Neural crest cell (in vitro differentiated cells): ENCODE measurements around the gene EIPR1. TPM values are rescaled to one million over a fixed set of nuclear protein-coding genes. Genes with fewer than 3 reads are reported as not detected.

Experiments used
- DNase-seq: peaks from one replicate; pipeline ENCODE4 v3.0.0; 2021; ENCODE audit warnings: low read depth, mixed read lengths, low spot score
- H3K27ac Mint-ChIP-seq: one replicate; pipeline ENCODE4 v1.8.0; 2021; ENCODE audit warnings: mild to moderate bottlenecking, mixed read lengths; ENCODE audit not compliant: unreplicated experiment
- H3K27me3 Mint-ChIP-seq: 2 replicates; pipeline ENCODE4 v1.8.0; 2021; ENCODE audit warnings: low read depth, mild to moderate bottlenecking, mixed read lengths
- H3K36me3 Mint-ChIP-seq: 2 replicates; pipeline ENCODE4 v1.8.0; 2021; ENCODE audit warnings: low read depth, mild to moderate bottlenecking, mixed read lengths
- H3K4me1 Mint-ChIP-seq: 2 replicates; pipeline ENCODE4 v1.8.0; 2021; ENCODE audit warnings: mixed read lengths
- H3K4me3 Mint-ChIP-seq: one replicate; pipeline ENCODE4 v1.8.0; 2021; ENCODE audit warnings: mild to moderate bottlenecking, mixed read lengths
- H3K9me3 Mint-ChIP-seq: 2 replicates; pipeline ENCODE4 v1.8.0; 2021; ENCODE audit warnings: mixed read lengths
- total RNA-seq: library from RNA; stranded (reverse); gene quantifications from 2 replicates; pipeline ENCODE4 v1.2.1, GENCODE V29; 2021
- TF ChIP-seq, protein P1 (sequence below): fragments of 200-600 bp; sonication (generic); conservative IDR thresholded peaks from 2 replicates; pipeline ENCODE4 v1.5.0; 2021; ENCODE audit warnings: antibody characterized with exemption, mild to moderate bottlenecking

Gene EIPR1
- total RNA-seq, 1 donor from 2014 or later = 33.0 TPM

DNA sequence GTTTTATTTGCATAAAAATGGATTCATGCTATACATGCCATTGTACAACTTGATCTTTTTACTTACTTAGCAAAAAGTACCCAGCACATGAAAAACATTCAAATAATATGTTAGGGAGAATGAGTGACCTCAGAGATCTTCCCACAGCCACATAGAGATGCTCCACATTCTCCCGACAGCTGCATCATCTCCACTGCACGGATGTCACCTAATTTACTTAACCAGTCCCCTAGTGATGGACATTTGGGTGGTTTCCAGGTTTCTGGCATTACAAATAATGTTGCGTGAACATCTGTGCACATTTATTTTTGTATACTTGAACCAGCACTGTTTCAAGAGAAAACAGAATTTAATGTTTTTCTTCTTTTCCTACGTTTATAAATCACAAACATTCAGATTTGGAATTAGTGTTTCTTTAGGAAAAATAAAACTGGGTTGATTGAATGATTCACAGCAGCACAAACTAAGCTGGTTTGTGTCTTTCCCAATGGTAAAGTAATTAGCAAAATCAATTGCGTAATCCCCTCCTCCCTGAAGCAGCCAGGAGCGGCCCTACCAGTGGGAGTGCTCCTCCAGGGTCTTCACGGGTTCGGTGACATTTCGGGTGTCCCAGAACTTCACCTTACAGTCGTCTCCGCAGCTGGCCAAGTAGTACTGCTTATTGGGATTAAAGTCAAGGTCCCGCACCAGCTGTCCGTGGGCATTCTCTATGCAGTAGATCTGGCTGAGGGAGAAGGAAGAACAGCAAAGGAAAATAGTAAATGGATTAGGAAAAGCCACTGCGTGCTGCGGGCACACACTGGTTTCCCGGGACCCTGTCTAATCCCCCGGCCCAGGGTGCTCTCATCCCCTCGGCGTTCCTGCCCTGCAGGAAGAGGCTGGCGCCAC lies 183.9 kb downstream of the EIPR1 start:
- Mint-ChIP-seq H3K36me3 (no peaks in the 10 kb centered on the region), H3K9me3 (no peaks in the 10 kb centered on the region), H3K4me3 (no peak overlapping the region), H3K27ac (no peak overlapping the region), H3K27me3 (no peaks in the 10 kb centered on the region), H3K4me1 (peaks cover 14% of the 10 kb centered on the region)
- no peak for DNase-seq
- TF ChIP-seq, protein P1, sequence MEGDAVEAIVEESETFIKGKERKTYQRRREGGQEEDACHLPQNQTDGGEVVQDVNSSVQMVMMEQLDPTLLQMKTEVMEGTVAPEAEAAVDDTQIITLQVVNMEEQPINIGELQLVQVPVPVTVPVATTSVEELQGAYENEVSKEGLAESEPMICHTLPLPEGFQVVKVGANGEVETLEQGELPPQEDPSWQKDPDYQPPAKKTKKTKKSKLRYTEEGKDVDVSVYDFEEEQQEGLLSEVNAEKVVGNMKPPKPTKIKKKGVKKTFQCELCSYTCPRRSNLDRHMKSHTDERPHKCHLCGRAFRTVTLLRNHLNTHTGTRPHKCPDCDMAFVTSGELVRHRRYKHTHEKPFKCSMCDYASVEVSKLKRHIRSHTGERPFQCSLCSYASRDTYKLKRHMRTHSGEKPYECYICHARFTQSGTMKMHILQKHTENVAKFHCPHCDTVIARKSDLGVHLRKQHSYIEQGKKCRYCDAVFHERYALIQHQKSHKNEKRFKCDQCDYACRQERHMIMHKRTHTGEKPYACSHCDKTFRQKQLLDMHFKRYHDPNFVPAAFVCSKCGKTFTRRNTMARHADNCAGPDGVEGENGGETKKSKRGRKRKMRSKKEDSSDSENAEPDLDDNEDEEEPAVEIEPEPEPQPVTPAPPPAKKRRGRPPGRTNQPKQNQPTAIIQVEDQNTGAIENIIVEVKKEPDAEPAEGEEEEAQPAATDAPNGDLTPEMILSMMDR = no peak

DNA sequence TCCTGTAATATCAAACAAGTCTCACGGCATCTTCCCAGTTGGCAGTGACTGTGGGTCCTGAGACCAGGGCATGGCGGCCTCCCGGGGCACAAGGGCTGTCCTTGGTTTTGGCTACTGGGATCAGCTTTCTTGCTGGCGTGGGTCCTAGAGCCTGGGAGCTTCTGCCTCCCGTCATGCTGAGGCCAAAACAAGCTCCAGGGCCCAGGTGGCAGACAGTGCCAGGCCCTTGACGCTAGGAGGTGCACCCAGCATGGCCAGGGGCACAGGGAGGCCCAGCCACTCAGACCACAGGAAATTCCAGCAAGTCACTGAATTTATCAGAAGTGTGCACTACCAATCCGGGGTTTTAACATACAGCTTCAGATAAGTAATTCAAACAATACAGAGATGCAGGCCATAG lies 184.7 kb downstream of the EIPR1 start:
- H3K9me3 Mint-ChIP-seq = no peaks in the 10 kb centered on the region
- no peak for DNase-seq

DNA sequence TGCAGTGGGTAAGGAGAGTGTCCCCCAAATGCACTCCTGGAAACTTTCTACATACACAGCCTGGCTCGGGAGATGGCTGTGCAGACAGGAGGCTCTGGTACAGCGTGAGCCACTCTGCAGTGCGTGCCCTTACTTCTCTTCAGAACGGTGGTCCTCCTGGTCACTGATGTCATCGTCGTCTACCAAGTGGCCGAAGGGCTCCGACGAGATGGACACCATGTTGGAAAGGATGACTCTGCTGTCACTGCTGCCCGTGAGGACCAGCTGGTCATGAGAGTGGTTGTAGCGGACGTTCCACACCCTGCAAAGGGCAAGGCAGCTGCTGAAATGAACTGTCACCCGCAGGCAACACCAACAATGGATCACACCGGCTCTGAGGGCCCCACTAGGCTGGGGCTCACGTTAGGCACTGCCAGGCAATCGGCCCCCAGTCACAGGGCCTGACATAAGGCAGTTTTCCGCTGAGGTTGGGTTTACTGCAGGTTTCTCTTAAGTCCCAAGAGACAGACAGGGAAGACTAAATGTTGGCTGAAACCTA lies 185.3 kb downstream of the EIPR1 start:
- no peaks in the 10 kb centered on the region for H3K9me3 Mint-ChIP-seq
- H3K27me3 Mint-ChIP-seq = no peaks in the 10 kb centered on the region
- peaks cover 8% of the 10 kb centered on the region for H3K4me1 Mint-ChIP-seq
- H3K36me3 Mint-ChIP-seq = no peaks in the 10 kb centered on the region
- TF ChIP-seq, protein P1 = no peak
- no peak overlapping the region for H3K27ac Mint-ChIP-seq
- H3K4me3 Mint-ChIP-seq = no peak overlapping the region
- no peak for DNase-seq

More for the DNA sequence above, 184.7 kb downstream of the EIPR1 start:
- Mint-ChIP-seq H3K36me3 (no peaks in the 10 kb centered on the region), H3K27ac (no peak overlapping the region), H3K27me3 (no peaks in the 10 kb centered on the region), H3K4me3 (no peak overlapping the region), H3K4me1 (peaks cover 8% of the 10 kb centered on the region)
- TF ChIP-seq, protein P1 = no peak

DNA sequence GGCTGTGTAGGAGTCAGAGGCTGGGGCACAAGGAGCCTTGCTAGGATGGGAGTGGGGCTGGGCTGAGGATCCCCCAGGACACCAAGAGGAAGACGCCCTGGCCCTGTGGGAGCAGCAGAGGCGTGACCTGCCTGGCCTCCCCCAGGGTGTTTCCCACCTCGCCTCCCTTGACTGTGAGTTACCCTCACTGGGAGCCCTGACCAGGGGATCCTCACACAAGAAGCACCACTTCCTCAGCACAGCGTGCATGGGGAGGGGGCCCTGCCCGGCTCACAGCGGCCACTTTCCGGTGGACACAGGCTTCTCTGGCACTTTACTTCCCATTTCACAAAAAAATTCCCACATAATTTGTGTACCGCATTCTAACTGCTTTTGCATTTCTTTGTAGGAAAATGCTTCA lies 187.7 kb downstream of the EIPR1 start:
- Mint-ChIP-seq H3K27me3 (no peaks in the 10 kb centered on the region), H3K36me3 (peaks cover 4% of the 10 kb centered on the region), H3K4me1 (peaks cover 8% of the 10 kb centered on the region), H3K4me3 (no peak overlapping the region), H3K27ac (no peak overlapping the region), H3K9me3 (no peaks in the 10 kb centered on the region)
- no peak for DNase-seq
- TF ChIP-seq, protein P1 = no peak

DNA sequence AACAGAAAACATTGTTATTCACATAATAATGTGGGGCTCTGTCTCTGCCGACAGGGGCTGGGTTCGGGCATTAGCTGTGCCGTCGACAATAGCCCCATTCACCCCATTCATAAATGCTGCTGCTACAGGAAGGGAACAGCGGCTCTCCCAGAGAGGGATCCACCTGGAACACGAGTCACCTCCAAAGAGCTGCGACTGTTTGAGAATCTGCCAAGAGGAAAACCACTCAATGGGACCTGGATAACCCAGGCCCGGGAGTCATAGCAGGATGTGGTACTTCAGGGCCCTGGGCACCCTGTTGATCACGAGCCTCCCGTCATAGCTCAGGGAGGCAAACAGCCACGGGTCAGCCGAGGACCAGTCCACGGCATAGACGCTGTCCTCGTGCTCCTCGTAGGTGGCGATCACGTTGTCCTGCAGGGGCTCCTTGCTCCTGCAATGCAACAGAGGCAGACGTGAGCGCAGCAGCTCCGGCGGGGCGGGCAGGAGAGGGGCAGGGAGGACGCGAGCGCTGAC lies 188.5 kb downstream of the EIPR1 start:
- no peaks in the 10 kb centered on the region for H3K9me3 Mint-ChIP-seq
- no peak for DNase-seq
- H3K27me3 Mint-ChIP-seq = no peaks in the 10 kb centered on the region
- H3K36me3 Mint-ChIP-seq = peaks cover 4% of the 10 kb centered on the region
- peak overlapping the region; percentile 78 for H3K27ac Mint-ChIP-seq
- H3K4me1 Mint-ChIP-seq = peaks cover 8% of the 10 kb centered on the region
- no peak overlapping the region for H3K4me3 Mint-ChIP-seq
- TF ChIP-seq, protein P1 = no peak
